Measurements from ENCODE around the gene RAPGEF1. TPM values are rescaled to one million over a fixed set of nuclear protein-coding genes. Genes with fewer than 3 reads are reported as not detected.

RAPGEF1 gene
- total RNA-seq, 1 experiment from 2014 or later: 25.2 TPM

GRCh38 chr9:131677444-131678180 is 62.3 kb downstream of the RAPGEF1 start:
- no peaks in the 10 kb centered on the region for H3K36me3 ChIP-seq (ENCODE audit: low read depth, low read length)
- H3F3A ChIP-seq (ENCODE audit: low read length, unreplicated experiment): peaks cover 9% of the 10 kb centered on the region
- H3K9me3 ChIP-seq (ENCODE audit: low read length): no peaks in the 10 kb centered on the region
- H3K9ac ChIP-seq (ENCODE audit: low read length): no peak overlapping the region
- ChIA-PET POLR2A (ENCODE audit: unreplicated experiment) (interaction anchor here (0.6 kb wide), 1 partner anchor 578 kb away, joined by 4 read pairs; no protein-coding TSS in a partner anchor), CTCF (interaction anchor here (0.5 to 1.4 kb wide), 4 partner anchors 8 to 69 kb away, joined by 3 to 7 read pairs (median 4); no protein-coding TSS in a partner anchor)
- H3K4me3 ChIP-seq (ENCODE audit: low read length): peak overlapping the region; percentile 40; the same call in 1 of the 2 replicates
- no peaks in the 10 kb centered on the region for H3K9me2 ChIP-seq (replicated peaks; ENCODE audit: low read length)
- no peak for TF ChIP-seq CTCF (conservative IDR thresholded peaks at IDR 0.05; ENCODE audit: low read depth, low read length)
- TF ChIP-seq EZH2phosphoT487 (IDR thresholded peaks at IDR 0.05; ENCODE audit: borderline replicate concordance, low read length): no peak
- no peak for TF ChIP-seq EZH2 (IDR thresholded peaks at IDR 0.05; ENCODE audit: low read length, unreplicated experiment)
- no peak overlapping the region for H2AFZ ChIP-seq (ENCODE audit: low read length)
- H4K20me1 ChIP-seq (ENCODE audit: low read length): peaks cover 7% of the 10 kb centered on the region; the same call in 1 of the 2 replicates
- intact Hi-C loops (cut with micrococcal nuclease): loop anchor here (1.0 kb wide), 2 partner anchors 19 to 56 kb away; no protein-coding TSS in a partner anchor
- no peaks in the 10 kb centered on the region for H3K27me3 ChIP-seq (ENCODE audit: low read length)
- peaks cover 41% of the 10 kb centered on the region for H3K79me2 ChIP-seq (ENCODE audit: low read length)
- BruUV-seq (replicated peaks): no TSS peak
- peak overlapping the region; percentile 75 for H3K27ac ChIP-seq (ENCODE audit: low read length)
- peak overlapping the region; percentile 80 for H3K4me2 ChIP-seq (ENCODE audit: low read length)
- peaks cover 39% of the 10 kb centered on the region for H3K4me1 ChIP-seq (ENCODE audit: insufficient read depth, low read length)
- DNase-seq (peak; percentile 48), ATAC-seq (peak; percentile 29; the same call in 1 of the 2 replicates)

- Histone ChIP-seq H3K36me3 (ENCODE audit: low read depth, low read length) (no peaks in the 10 kb centered on the region), H2AFZ (ENCODE audit: low read length) (no peak overlapping the region), H4K20me1 (ENCODE audit: low read length) (peaks cover 7% of the 10 kb centered on the region; the same call in 1 of the 2 replicates), H3K9me2 (replicated peaks; ENCODE audit: low read length) (no peaks in the 10 kb centered on the region), H3K4me1 (ENCODE audit: insufficient read depth, low read length) (peaks cover 39% of the 10 kb centered on the region), H3K79me2 (ENCODE audit: low read length) (peaks cover 41% of the 10 kb centered on the region), H3F3A (ENCODE audit: low read length, unreplicated experiment) (peaks cover 9% of the 10 kb centered on the region), H3K27me3 (ENCODE audit: low read length) (no peaks in the 10 kb centered on the region), H3K9ac (ENCODE audit: low read length) (no peak overlapping the region), H3K27ac (ENCODE audit: low read length) (peak overlapping the region; percentile 75; the same call in 1 of the 2 replicates), H3K4me3 (ENCODE audit: low read length) (peak overlapping the region; percentile 40; the same call in 1 of the 2 replicates), H3K4me2 (ENCODE audit: low read length) (peak overlapping the region; percentile 80), H3K9me3 (ENCODE audit: low read length) (no peaks in the 10 kb centered on the region)
- no peak for TF ChIP-seq EZH2phosphoT487 (IDR thresholded peaks at IDR 0.05; ENCODE audit: borderline replicate concordance, low read length)
- TF ChIP-seq EZH2 (IDR thresholded peaks at IDR 0.05; ENCODE audit: low read length, unreplicated experiment): no peak
- TF ChIP-seq CTCF (conservative IDR thresholded peaks at IDR 0.05; ENCODE audit: low read depth, low read length): no peak
- ChIA-PET POLR2A (ENCODE audit: unreplicated experiment) (no interaction called here), CTCF (no interaction called here)
- BruUV-seq (replicated peaks): no TSS peak
- ATAC-seq: no peak
- intact Hi-C loops (cut with micrococcal nuclease): no loop called here
- no peak for DNase-seq
Measured at GRCh38 chr9:131677049-131677443, 62.8 kb downstream of the RAPGEF1 start.

All from PC-3 (cell line).